ENCODE measurements around the gene DPCD.

GRCh38 chr10:101559596-101560297 lies 28.4 kb upstream of the DPCD start:
- TF ChIP-seq, protein P1, sequence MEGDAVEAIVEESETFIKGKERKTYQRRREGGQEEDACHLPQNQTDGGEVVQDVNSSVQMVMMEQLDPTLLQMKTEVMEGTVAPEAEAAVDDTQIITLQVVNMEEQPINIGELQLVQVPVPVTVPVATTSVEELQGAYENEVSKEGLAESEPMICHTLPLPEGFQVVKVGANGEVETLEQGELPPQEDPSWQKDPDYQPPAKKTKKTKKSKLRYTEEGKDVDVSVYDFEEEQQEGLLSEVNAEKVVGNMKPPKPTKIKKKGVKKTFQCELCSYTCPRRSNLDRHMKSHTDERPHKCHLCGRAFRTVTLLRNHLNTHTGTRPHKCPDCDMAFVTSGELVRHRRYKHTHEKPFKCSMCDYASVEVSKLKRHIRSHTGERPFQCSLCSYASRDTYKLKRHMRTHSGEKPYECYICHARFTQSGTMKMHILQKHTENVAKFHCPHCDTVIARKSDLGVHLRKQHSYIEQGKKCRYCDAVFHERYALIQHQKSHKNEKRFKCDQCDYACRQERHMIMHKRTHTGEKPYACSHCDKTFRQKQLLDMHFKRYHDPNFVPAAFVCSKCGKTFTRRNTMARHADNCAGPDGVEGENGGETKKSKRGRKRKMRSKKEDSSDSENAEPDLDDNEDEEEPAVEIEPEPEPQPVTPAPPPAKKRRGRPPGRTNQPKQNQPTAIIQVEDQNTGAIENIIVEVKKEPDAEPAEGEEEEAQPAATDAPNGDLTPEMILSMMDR (conservative IDR thresholded peaks at IDR 0.05 in 1 of 2, IDR thresholded peaks at IDR 0.05 in 1 of 2; ENCODE audit: extremely low read depth in 1 of 2, insufficient read depth in 1 of 2, low read depth in 1 of 2, low read length in 2 of 2): no peak
- TF ChIP-seq EZH2 (IDR thresholded peaks at IDR 0.05; ENCODE audit: borderline replicate concordance, low read length): no peak

Data from mammary epithelial cell (primary cell).